K562 (cell line): Measurements from ENCODE around the gene POLN. TPM values are rescaled to one million over a fixed set of nuclear protein-coding genes. Genes with fewer than 3 reads are reported as not detected.

ENCODE experiments used
- CBX3 ChIP-seq, 2 experiments: IDR thresholded peaks; 1 replicate in 1 of 2; 2 replicates in 1 of 2; pipeline ENCODE4 v1.6.1; 2012; ENCODE audit warnings: inconsistent platforms in 2 of 2, low read length in 2 of 2, borderline replicate concordance in 1 of 2, control low read depth in 1 of 2
- MGA ChIP-seq: fragments of 450-650 bp; IDR thresholded peaks from 2 replicates; pipeline ENCODE4 v1.6.1; 2016; ENCODE audit warnings: mild to moderate bottlenecking, moderate library complexity
- NFE2 ChIP-seq: IDR thresholded peaks from 2 replicates; pipeline ENCODE4 v1.6.1; 2014; ENCODE audit warnings: antibody characterized with exemption, low read depth
- UBTF ChIP-seq, 2 experiments: IDR thresholded peaks; 2 replicates each; pipeline ENCODE4 v1.6.1; 2012; ENCODE audit warnings: improper control_type of control experiment in 2 of 2, low read depth in 2 of 2, low read length in 2 of 2, borderline replicate concordance in 1 of 2
- XRCC4 ChIP-seq: IDR thresholded peaks from one replicate; pipeline ENCODE4 v1.6.1; 2011; ENCODE audit not compliant: insufficient read depth, insufficient read length; ENCODE audit errors: extremely low read depth
- ZNF217 ChIP-seq: sonication (generic); formaldehyde crosslinking; IDR thresholded peaks from 2 replicates; pipeline ENCODE4 v1.8.0; 2022; ENCODE audit warnings: mild to moderate bottlenecking, missing genetic modification reagents
- polyA plus RNA-seq, 8 experiments: library from polyadenylated mRNA; depleted of rRNA in 4 of 8; stranded (reverse) in 5 of 8; unstranded in 3 of 8; fragments of >200 nt; fragmentation: Nextera tagmentation in 2 of 8; fragmentation: Illumina TruSeq in 1 of 8; extraction: Ambion mirVana in 2 of 8; extraction: Trizol in 1 of 8; gene quantifications; 2 replicates each; pipeline versions ENCODE4 v1.2.1 to v1.2.3, GENCODE V29; 2011 to 2014; ENCODE audit warnings: inconsistent platforms in 1 of 8, missing spikeins in 1 of 8
- total RNA-seq, 7 experiments: library from RNA; depleted of rRNA in 6 of 7; stranded (reverse); fragments of >200 nt in 6 of 7; fragmentation: Illumina TruSeq in 2 of 7; extraction: Trizol in 2 of 7; gene quantifications; 2 replicates each; pipeline versions ENCODE4 v1.2.1 to v1.2.3, GENCODE V29; 2011 to 2021; ENCODE audit warnings: low replicate concordance in 1 of 7

POLN gene
- total and polyA plus RNA-seq, 9 of the 15 experiments (the other 6 are each of a cell fraction or from before 2014, with no cell fraction given) = 0.08 to 0.91 (median 0.32) TPM

GRCh38 chr4:2047781-2048581 lies 193.9 kb downstream of the POLN start (continued):
- no peak for TF ChIP-seq UBTF (IDR thresholded peaks at IDR 0.05; ENCODE audit: borderline replicate concordance in 1 of 2, low read depth in 2 of 2, low read length in 2 of 2)
- no peak for TF ChIP-seq MGA
- TF ChIP-seq NFE2 = no peak
- TF ChIP-seq CBX3 (IDR thresholded peaks at IDR 0.05; ENCODE audit: borderline replicate concordance in 1 of 2, low read length in 2 of 2) = no peak
- TF ChIP-seq ZNF217 (CRISPR knock-in tag) = no peak
- TF ChIP-seq XRCC4 = no peak
